HEK293 (cell line): ENCODE data around the gene GRK5.

Source experiments
- BCL11A ChIP-seq: fragments of 450-650 bp; formaldehyde crosslinking; IDR thresholded peaks from 2 replicates; pipeline ENCODE4 v1.5.1; 2016; ENCODE audit warnings: low read depth, missing biosample characterization, missing genetic modification characterization
- HOXA7 ChIP-seq: sonication (generic); formaldehyde crosslinking; IDR thresholded peaks from 2 replicates; pipeline ENCODE4 v1.8.1; 2022; ENCODE audit warnings: missing genetic modification reagents, borderline replicate concordance
- MYNN ChIP-seq: fragments of 450-650 bp; formaldehyde crosslinking; IDR thresholded peaks from 2 replicates; pipeline ENCODE4 v1.5.1; 2016; ENCODE audit warnings: missing biosample characterization, missing genetic modification characterization, borderline replicate concordance
- PRDM10 ChIP-seq: fragments of 450-650 bp; formaldehyde crosslinking; IDR thresholded peaks from 2 replicates; pipeline ENCODE4 v1.5.1; 2016; ENCODE audit warnings: missing biosample characterization, missing genetic modification characterization
- SP2 ChIP-seq: fragments of 450-650 bp; formaldehyde crosslinking; IDR thresholded peaks from 2 replicates; pipeline ENCODE4 v1.5.1; 2016; ENCODE audit warnings: missing biosample characterization, missing genetic modification characterization
- TCF7L2 ChIP-seq: IDR thresholded peaks from 2 replicates; pipeline ENCODE4 v1.6.1; 2011; ENCODE audit warnings: low read depth, mild to moderate bottlenecking, inconsistent platforms, low read length, moderate library complexity, borderline replicate concordance
- ZNF121 ChIP-seq: fragments of 450-650 bp; formaldehyde crosslinking; IDR thresholded peaks from 2 replicates; pipeline ENCODE4 v1.5.1; 2016; ENCODE audit warnings: missing biosample characterization, missing genetic modification characterization
- ZNF16 ChIP-seq: fragments of 450-650 bp; formaldehyde crosslinking; IDR thresholded peaks from 2 replicates; pipeline ENCODE4 v1.5.1; 2016; ENCODE audit warnings: low read depth, missing biosample characterization, missing genetic modification characterization
- ZNF221 ChIP-seq: fragments of 450-650 bp; formaldehyde crosslinking; IDR thresholded peaks from 2 replicates; pipeline ENCODE4 v1.5.1; 2017; ENCODE audit warnings: missing biosample characterization, missing genetic modification characterization, borderline replicate concordance
- ZNF280D ChIP-seq: fragments of 450-650 bp; formaldehyde crosslinking; IDR thresholded peaks from 2 replicates; pipeline ENCODE4 v1.5.1; 2016; ENCODE audit warnings: missing biosample characterization, missing genetic modification characterization
- ZNF311 ChIP-seq: fragments of 450-650 bp; formaldehyde crosslinking; IDR thresholded peaks from 2 replicates; pipeline ENCODE4 v1.5.1; 2017; ENCODE audit warnings: missing biosample characterization, missing genetic modification characterization, borderline replicate concordance
- ZNF354C ChIP-seq: fragments of 450-650 bp; formaldehyde crosslinking; IDR thresholded peaks from 2 replicates; pipeline ENCODE4 v1.5.1; 2016; ENCODE audit warnings: missing biosample characterization, missing genetic modification characterization, low read depth, borderline replicate concordance
- ZNF423 ChIP-seq: fragments of 450-650 bp; formaldehyde crosslinking; IDR thresholded peaks from 2 replicates; pipeline ENCODE4 v1.5.1; 2016; ENCODE audit warnings: missing biosample characterization, missing genetic modification characterization
- ZNF449 ChIP-seq: fragments of 450-650 bp; formaldehyde crosslinking; IDR thresholded peaks from 2 replicates; pipeline ENCODE4 v1.5.1; 2017; ENCODE audit warnings: missing biosample characterization, mild to moderate bottlenecking, missing genetic modification characterization, moderate library complexity
- ZNF514 ChIP-seq: fragments of 450-650 bp; formaldehyde crosslinking; IDR thresholded peaks from 2 replicates; pipeline ENCODE4 v1.5.1; 2016; ENCODE audit warnings: missing biosample characterization, missing genetic modification characterization
- ZNF518A ChIP-seq: fragments of 450-650 bp; formaldehyde crosslinking; conservative IDR thresholded peaks from 2 replicates; pipeline ENCODE4 v1.5.1; 2016; ENCODE audit warnings: low read depth, missing biosample characterization, missing genetic modification characterization
- ZNF544 ChIP-seq: fragments of 450-650 bp; formaldehyde crosslinking; IDR thresholded peaks from 2 replicates; pipeline ENCODE4 v1.5.0; 2017; ENCODE audit warnings: missing biosample characterization, missing genetic modification characterization
- ZNF600 ChIP-seq: fragments of 450-650 bp; formaldehyde crosslinking; IDR thresholded peaks from 2 replicates; pipeline ENCODE4 v1.5.1; 2016; ENCODE audit warnings: missing biosample characterization, missing genetic modification characterization
- ZNF623 ChIP-seq: fragments of 450-650 bp; formaldehyde crosslinking; IDR thresholded peaks from 2 replicates; pipeline ENCODE4 v1.5.1; 2016; ENCODE audit warnings: missing biosample characterization, missing genetic modification characterization
- ZNF692 ChIP-seq: fragments of 450-650 bp; formaldehyde crosslinking; IDR thresholded peaks from 2 replicates; pipeline ENCODE4 v1.5.1; 2016; ENCODE audit warnings: missing biosample characterization, missing genetic modification characterization
- ZNF707 ChIP-seq: fragments of 450-650 bp; formaldehyde crosslinking; IDR thresholded peaks from 2 replicates; pipeline ENCODE4 v1.5.1; 2016; ENCODE audit warnings: missing biosample characterization, missing genetic modification characterization

Gene GRK5

GRCh38 chr10:119165171-119166117, 41.9 kb upstream of the GRK5 start, which contains the start of gene SFXN4 (continued):
- 0 out of 2 replicates have a peak, but pooled peaks have one; percentile 66 for TF ChIP-seq ZNF449
- TF ChIP-seq ZNF311 (tag by site-specific recombination) = no peak
- peak; percentile 73 for TF ChIP-seq ZNF692 (tag by site-specific recombination)
- TF ChIP-seq ZNF16 (tag by site-specific recombination) = no peak
- TF ChIP-seq ZNF623 (tag by site-specific recombination) = no peak
- no peak for TF ChIP-seq ZNF221 (tag by site-specific recombination)
- no peak for TF ChIP-seq ZNF423 (tag by site-specific recombination)
- peak; percentile 61; the same call in 1 of the 2 replicates for TF ChIP-seq SP2 (tag by site-specific recombination)
- TF ChIP-seq ZNF514 (tag by site-specific recombination) = no peak
- no peak for TF ChIP-seq ZNF121
- TF ChIP-seq HOXA7 = no peak
- TF ChIP-seq ZNF707 (tag by site-specific recombination) = no peak
- peak; percentile 69 for TF ChIP-seq PRDM10 (tag by site-specific recombination)
- TF ChIP-seq ZNF544 (tag by site-specific recombination) = no peak
- no peak for TF ChIP-seq TCF7L2
- no peak for TF ChIP-seq ZNF280D (tag by site-specific recombination)
- no peak for TF ChIP-seq ZNF518A
- peak; percentile 47 for TF ChIP-seq ZNF600
- TF ChIP-seq MYNN = no peak
- TF ChIP-seq ZNF354C (tag by site-specific recombination) = no peak
- peak; percentile 69; the same call in 1 of the 2 replicates for TF ChIP-seq BCL11A (tag by site-specific recombination)
